SK-N-SH (cell line): ENCODE results near the gene STRADB. TPM values are rescaled to one million over a fixed set of nuclear protein-coding genes. Genes with fewer than 3 reads are reported as not detected.
A peak's percentile ranks its signal among the peaks of the same experiment; 100 is the strongest.

Experiments
- CTCF ChIA-PET: fragments of 300-600, 350-600 bp; formaldehyde crosslinking; extraction: SDS; loops from one replicate; lab custom pipeline; 2021; lab: Yijun Ruan, JAX
- POLR2A ChIA-PET: fragments of 350-600 bp; sonication (Branson Sonifier 250); formaldehyde crosslinking; extraction: SDS; loops from one replicate; lab custom pipeline; 2020; ENCODE audit warnings: antibody characterized with exemption, inconsistent platforms; lab: Yijun Ruan, JAX
- DNase-seq: peaks from one replicate; pipeline ENCODE4 v3.0.0; 2012
- H2AFZ ChIP-seq: fragments of 200-600 bp; sonication (generic); 2 replicates; pipeline ENCODE4 v1.8.1; 2016; ENCODE audit warnings: antibody characterized with exemption, mild to moderate bottlenecking, low read depth
- H3F3A ChIP-seq: fragments of 200-600 bp; sonication (generic); replicated peaks from 2 replicates; pipeline ENCODE3; 2016; ENCODE audit warnings: antibody characterized with exemption, mild to moderate bottlenecking; ENCODE audit not compliant: insufficient read depth
- H3K27ac ChIP-seq, 2 experiments: fragments of 200-500 bp in 1 of 2; fragments of 200-600 bp in 1 of 2; sonication (Bioruptor generic) in 1 of 2; sonication (generic), shearing (Covaris generic) in 1 of 2; 2 replicates each; pipeline versions ENCODE4 v1.5.1 to v1.6.1; 2014 to 2016; ENCODE audit warnings: low read depth in 2 of 2, inconsistent platforms in 1 of 2, low read length in 1 of 2, mild to moderate bottlenecking in 1 of 2, mixed read lengths in 1 of 2
- H3K27me3 ChIP-seq: fragments of 200-600 bp; sonication (generic), shearing (Covaris generic); 2 replicates; pipeline ENCODE4 v1.6.1; 2016; ENCODE audit warnings: mixed run types; ENCODE audit not compliant: insufficient read depth
- H3K36me3 ChIP-seq, 2 experiments: fragments of 200-500 bp in 1 of 2; fragments of 200-600 bp in 1 of 2; sonication (Bioruptor generic) in 1 of 2; sonication (generic) in 1 of 2; replicated peaks in 1 of 2; 2 replicates each; pipeline versions ENCODE3 to v1.5.1; 2014 to 2016; ENCODE audit warnings: low read length in 1 of 2, mild to moderate bottlenecking in 1 of 2; ENCODE audit not compliant: insufficient read depth in 2 of 2, control insufficient read depth in 1 of 2
- H3K4me1 ChIP-seq, 2 experiments: fragments of 200-500 bp in 1 of 2; fragments of 200-600 bp in 1 of 2; sonication (Bioruptor generic) in 1 of 2; sonication (generic), shearing (Covaris generic) in 1 of 2; 2 replicates each; pipeline versions ENCODE4 v1.5.1 to v1.6.1; 2014 to 2016; ENCODE audit warnings: low read depth in 1 of 2, low read length in 1 of 2, mixed run types in 1 of 2; ENCODE audit not compliant: insufficient read depth in 2 of 2, control insufficient read depth in 1 of 2
- H3K4me2 ChIP-seq: fragments of 200-600 bp; sonication (generic), shearing (Covaris generic); 2 replicates; pipeline ENCODE4 v1.6.1; 2017; ENCODE audit warnings: mixed run types
- H3K4me3 ChIP-seq, 2 experiments: fragments of 200-500 bp in 1 of 2; fragments of 200-600 bp in 1 of 2; sonication (Bioruptor generic) in 1 of 2; sonication (generic), shearing (Covaris generic) in 1 of 2; 2 replicates each; pipeline versions ENCODE4 v1.5.1 to v1.8.1; 2014 to 2016; ENCODE audit warnings: low read depth in 2 of 2, inconsistent platforms in 1 of 2, low read length in 1 of 2, mild to moderate bottlenecking in 1 of 2, mixed read lengths in 1 of 2, moderate library complexity in 1 of 2
- H3K79me2 ChIP-seq: fragments of 200-600 bp; sonication (generic); 2 replicates; pipeline ENCODE4 v1.8.1; 2017; ENCODE audit warnings: mild to moderate bottlenecking; ENCODE audit not compliant: insufficient read depth
- H3K9ac ChIP-seq: fragments of 200-600 bp; sonication (generic); 2 replicates; pipeline ENCODE4 v1.6.1; 2017; ENCODE audit warnings: mixed run types
- H3K9me2 ChIP-seq: fragments of 200-600 bp; sonication (generic); 2 replicates; pipeline ENCODE4 v1.6.1; 2017; ENCODE audit warnings: mixed run types
- H3K9me3 ChIP-seq: fragments of 200-600 bp; sonication (generic); 2 replicates; pipeline ENCODE4 v1.6.1; 2017; ENCODE audit warnings: mixed run types, mild to moderate bottlenecking, moderate library complexity
- H4K20me1 ChIP-seq: fragments of 200-600 bp; sonication (generic); 2 replicates; pipeline ENCODE4 v1.6.1; 2017; ENCODE audit warnings: mild to moderate bottlenecking, mixed run types; ENCODE audit not compliant: insufficient read depth
- CHD2 ChIP-seq: fragments of 150-350 bp; IDR thresholded peaks from 2 replicates; pipeline ENCODE4 v1.6.1; 2018; ENCODE audit warnings: low read length; ENCODE audit not compliant: partially characterized antibody
- EZH2phosphoT487 ChIP-seq: fragments of 200-600 bp; sonication (generic); IDR thresholded peaks from 2 replicates; pipeline ENCODE4 v1.6.1; 2017; ENCODE audit warnings: low read depth, mixed run types, mild to moderate bottlenecking, antibody characterized with exemption, moderate library complexity, borderline replicate concordance
- FOSL2 ChIP-seq: IDR thresholded peaks from 2 replicates; pipeline ENCODE4 v1.4.0; 2012; ENCODE audit warnings: low read depth, mild to moderate bottlenecking, moderate library complexity, borderline replicate concordance
- FOXJ3 ChIP-seq: sonication (generic); formaldehyde crosslinking; IDR thresholded peaks from 2 replicates; pipeline ENCODE4 v1.5.1; 2020; ENCODE audit warnings: mild to moderate bottlenecking, missing genetic modification reagents
- FOXM1 ChIP-seq: IDR thresholded peaks from 2 replicates; pipeline ENCODE4 v1.4.0; 2012; ENCODE audit warnings: low read depth, mild to moderate bottlenecking
- GABPA ChIP-seq: IDR thresholded peaks from 2 replicates; pipeline ENCODE4 v1.4.0; 2012; ENCODE audit warnings: low read depth, mild to moderate bottlenecking
- GATA2 ChIP-seq: sonication (generic); formaldehyde crosslinking; IDR thresholded peaks from 2 replicates; pipeline ENCODE4 v1.5.0; 2020; ENCODE audit warnings: mild to moderate bottlenecking, missing genetic modification reagents
- NFIC ChIP-seq: IDR thresholded peaks from 2 replicates; pipeline ENCODE4 v1.4.0; 2012; ENCODE audit warnings: borderline replicate concordance
- POLR2AphosphoS5 ChIP-seq: IDR thresholded peaks from 2 replicates; pipeline ENCODE4 v1.6.1; 2012; ENCODE audit warnings: low read depth, low read length
- RCOR1 ChIP-seq: fragments of 150-350 bp; IDR thresholded peaks from 2 replicates; pipeline ENCODE4 v1.6.1; 2017; ENCODE audit warnings: antibody characterized with exemption, low read length
- RFX5 ChIP-seq: IDR thresholded peaks from 2 replicates; pipeline ENCODE4 v1.6.1; 2012; ENCODE audit warnings: mild to moderate bottlenecking, improper control_type of control experiment, low read length
- RXRA ChIP-seq: IDR thresholded peaks from 2 replicates; pipeline ENCODE4 v1.4.0; 2012; ENCODE audit warnings: low read depth, mild to moderate bottlenecking, borderline replicate concordance
- SMC3 ChIP-seq: IDR thresholded peaks from 2 replicates; pipeline ENCODE4 v1.6.1; 2012; ENCODE audit warnings: low read depth, low read length, improper control_type of control experiment
- TEAD4 ChIP-seq: IDR thresholded peaks from 2 replicates; pipeline ENCODE4 v1.4.0; 2012; ENCODE audit warnings: mild to moderate bottlenecking, borderline replicate concordance; ENCODE audit not compliant: insufficient read depth
- USF2 ChIP-seq: fragments of 150-350 bp; IDR thresholded peaks from 2 replicates; pipeline ENCODE4 v1.6.1; 2017; ENCODE audit warnings: antibody characterized with exemption, low read length, low read depth, borderline replicate concordance
- YY1 ChIP-seq: IDR thresholded peaks from 2 replicates; pipeline ENCODE4 v1.4.0; 2012; ENCODE audit warnings: low read depth, mild to moderate bottlenecking
- WGBS: methylation state at CpG from one replicate; pipeline ENCODE4 v1.1.6; 2017; ENCODE audit warnings: low lambda C conversion rate; 5-methylcytosine and 5-hydroxymethylcytosine counted together
- polyA plus RNA-seq, 3 experiments: library from polyadenylated mRNA; depleted of rRNA; stranded (reverse); fragments of >200 nt; gene quantifications; 2 replicates each; pipeline ENCODE4 v1.2.3, GENCODE V29; 2012
- TF ChIP-seq, protein P1 (sequence below): fragments of 200-600 bp; sonication (generic); IDR thresholded peaks from 2 replicates; pipeline ENCODE4 v1.6.1; 2017; ENCODE audit warnings: antibody characterized with exemption, mild to moderate bottlenecking, moderate library complexity
- TF ChIP-seq, protein P2 (sequence below): IDR thresholded peaks from 2 replicates; pipeline ENCODE4 v1.4.0; 2012; ENCODE audit warnings: low read depth, borderline replicate concordance
- TF ChIP-seq, protein P3 (sequence below): IDR thresholded peaks from 2 replicates; pipeline ENCODE4 v1.4.0; 2012; ENCODE audit warnings: low read depth
- TF ChIP-seq, protein P4 (sequence below): fragments of 150-350 bp; IDR thresholded peaks from 2 replicates; pipeline ENCODE4 v1.6.1; 2016; ENCODE audit warnings: mild to moderate bottlenecking, low read depth, low read length

The STRADB gene
- polyA plus RNA-seq, 1 of the 3 experiments (the other 2 are of a cell fraction): 27.0 TPM

DNA sequence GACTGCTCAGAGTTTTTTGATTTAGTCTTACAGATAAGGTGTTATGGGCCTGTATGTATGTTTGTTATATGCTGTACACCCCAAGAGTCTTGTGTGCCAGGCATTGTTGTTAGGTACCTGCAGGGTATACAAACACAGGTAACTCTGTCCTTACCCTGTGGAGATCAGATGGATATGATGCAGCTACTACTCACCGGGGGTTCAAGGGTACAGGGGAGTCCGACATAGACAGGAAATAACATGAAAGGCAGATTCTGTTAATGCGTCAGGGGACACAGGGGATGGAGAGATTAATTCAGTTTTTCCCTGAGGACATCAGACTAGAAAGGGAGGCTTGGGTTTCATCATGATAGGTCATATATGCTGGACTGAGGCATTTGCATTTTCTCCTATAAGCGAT is 31.6 kb upstream of the STRADB start (continued):
- no peak for TF ChIP-seq CHD2

- Histone ChIP-seq H3K79me2 (peaks cover 70% of the 10 kb centered on the region), H4K20me1 (no peaks in the 10 kb centered on the region), H3K9ac (peak overlapping the region; percentile 3; the same call in 1 of the 2 replicates), H3F3A (peaks cover 47% of the 10 kb centered on the region), H3K36me3 (peaks cover 0 to 6% of the 10 kb centered on the region in 2 experiments), H3K9me2 (no peaks in the 10 kb centered on the region), H3K9me3 (0 out of 2 replicates have a peak, but pooled peaks cover 3% of the 10 kb centered on the region), H2AFZ (no peak overlapping the region), H3K27ac (peak overlapping the region; percentile 24 to 89; a peak in 3 of 4 replicates), H3K4me1 (peaks cover 7 to 34% of the 10 kb centered on the region in 2 experiments), H3K27me3 (no peaks in the 10 kb centered on the region), H3K4me3 (no peak overlapping the region), H3K4me2 (peak overlapping the region; percentile 41; the same call in 1 of the 2 replicates)
- CTCF ChIA-PET: no interaction called here
- WGBS: 37% methylated on average over 3 of the region's 3 CpGs
- DNase-seq: no peak
- POLR2A ChIA-PET: no interaction called here
- TF ChIP-seq EZH2phosphoT487 (no peak), GATA2 (CRISPR knock-in tag) (no peak), POLR2AphosphoS5 (no peak), CHD2 (no peak), YY1 (no peak), RXRA (no peak), FOXM1 (no peak), FOSL2 (peak; percentile 47; the same call in 1 of the 2 replicates), TEAD4 (no peak), RFX5 (no peak), GABPA (no peak), SMC3 (no peak), USF2 (no peak), RCOR1 (no peak), NFIC (no peak), FOXJ3 (CRISPR knock-in tag) (no peak)
- TF ChIP-seq, protein P1, sequence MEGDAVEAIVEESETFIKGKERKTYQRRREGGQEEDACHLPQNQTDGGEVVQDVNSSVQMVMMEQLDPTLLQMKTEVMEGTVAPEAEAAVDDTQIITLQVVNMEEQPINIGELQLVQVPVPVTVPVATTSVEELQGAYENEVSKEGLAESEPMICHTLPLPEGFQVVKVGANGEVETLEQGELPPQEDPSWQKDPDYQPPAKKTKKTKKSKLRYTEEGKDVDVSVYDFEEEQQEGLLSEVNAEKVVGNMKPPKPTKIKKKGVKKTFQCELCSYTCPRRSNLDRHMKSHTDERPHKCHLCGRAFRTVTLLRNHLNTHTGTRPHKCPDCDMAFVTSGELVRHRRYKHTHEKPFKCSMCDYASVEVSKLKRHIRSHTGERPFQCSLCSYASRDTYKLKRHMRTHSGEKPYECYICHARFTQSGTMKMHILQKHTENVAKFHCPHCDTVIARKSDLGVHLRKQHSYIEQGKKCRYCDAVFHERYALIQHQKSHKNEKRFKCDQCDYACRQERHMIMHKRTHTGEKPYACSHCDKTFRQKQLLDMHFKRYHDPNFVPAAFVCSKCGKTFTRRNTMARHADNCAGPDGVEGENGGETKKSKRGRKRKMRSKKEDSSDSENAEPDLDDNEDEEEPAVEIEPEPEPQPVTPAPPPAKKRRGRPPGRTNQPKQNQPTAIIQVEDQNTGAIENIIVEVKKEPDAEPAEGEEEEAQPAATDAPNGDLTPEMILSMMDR: no peak
- TF ChIP-seq, protein P2, sequence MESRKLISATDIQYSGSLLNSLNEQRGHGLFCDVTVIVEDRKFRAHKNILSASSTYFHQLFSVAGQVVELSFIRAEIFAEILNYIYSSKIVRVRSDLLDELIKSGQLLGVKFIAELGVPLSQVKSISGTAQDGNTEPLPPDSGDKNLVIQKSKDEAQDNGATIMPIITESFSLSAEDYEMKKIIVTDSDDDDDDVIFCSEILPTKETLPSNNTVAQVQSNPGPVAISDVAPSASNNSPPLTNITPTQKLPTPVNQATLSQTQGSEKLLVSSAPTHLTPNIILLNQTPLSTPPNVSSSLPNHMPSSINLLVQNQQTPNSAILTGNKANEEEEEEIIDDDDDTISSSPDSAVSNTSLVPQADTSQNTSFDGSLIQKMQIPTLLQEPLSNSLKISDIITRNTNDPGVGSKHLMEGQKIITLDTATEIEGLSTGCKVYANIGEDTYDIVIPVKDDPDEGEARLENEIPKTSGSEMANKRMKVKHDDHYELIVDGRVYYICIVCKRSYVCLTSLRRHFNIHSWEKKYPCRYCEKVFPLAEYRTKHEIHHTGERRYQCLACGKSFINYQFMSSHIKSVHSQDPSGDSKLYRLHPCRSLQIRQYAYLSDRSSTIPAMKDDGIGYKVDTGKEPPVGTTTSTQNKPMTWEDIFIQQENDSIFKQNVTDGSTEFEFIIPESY: no peak
- TF ChIP-seq, protein P3, sequence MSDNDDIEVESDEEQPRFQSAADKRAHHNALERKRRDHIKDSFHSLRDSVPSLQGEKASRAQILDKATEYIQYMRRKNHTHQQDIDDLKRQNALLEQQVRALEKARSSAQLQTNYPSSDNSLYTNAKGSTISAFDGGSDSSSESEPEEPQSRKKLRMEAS: no peak; the same call in 1 of the 2 replicates
- TF ChIP-seq, protein P4, sequence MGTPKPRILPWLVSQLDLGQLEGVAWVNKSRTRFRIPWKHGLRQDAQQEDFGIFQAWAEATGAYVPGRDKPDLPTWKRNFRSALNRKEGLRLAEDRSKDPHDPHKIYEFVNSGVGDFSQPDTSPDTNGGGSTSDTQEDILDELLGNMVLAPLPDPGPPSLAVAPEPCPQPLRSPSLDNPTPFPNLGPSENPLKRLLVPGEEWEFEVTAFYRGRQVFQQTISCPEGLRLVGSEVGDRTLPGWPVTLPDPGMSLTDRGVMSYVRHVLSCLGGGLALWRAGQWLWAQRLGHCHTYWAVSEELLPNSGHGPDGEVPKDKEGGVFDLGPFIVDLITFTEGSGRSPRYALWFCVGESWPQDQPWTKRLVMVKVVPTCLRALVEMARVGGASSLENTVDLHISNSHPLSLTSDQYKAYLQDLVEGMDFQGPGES: no peak
Measured at GRCh38 chr2:201420442-201421113, 31.0 kb upstream of the STRADB start.
